Gastroesophageal sphincter (tissue), 3 donors: ENCODE results near the gene EVI2B.

Experiments used
- POLR2A ChIP-seq, 2 donors: fragments of 450-650 bp; IDR thresholded peaks; one replicate each; pipeline ENCODE4 v1.6.1; 2017; ENCODE audit warnings: antibody characterized with exemption in 2 of 2, mild to moderate bottlenecking in 2 of 2, moderate library complexity in 1 of 2
- TF ChIP-seq, protein P1 (sequence below), 4 experiments: fragments of 200-600 bp in 2 of 4; fragments of 450-650 bp in 2 of 4; sonication (generic) in 1 of 4; IDR thresholded peaks; one replicate each; pipeline ENCODE4 v1.5.1; 2017 to 2019; ENCODE audit warnings: antibody characterized with exemption in 4 of 4, mild to moderate bottlenecking in 2 of 4, moderate library complexity in 2 of 4

DNA sequence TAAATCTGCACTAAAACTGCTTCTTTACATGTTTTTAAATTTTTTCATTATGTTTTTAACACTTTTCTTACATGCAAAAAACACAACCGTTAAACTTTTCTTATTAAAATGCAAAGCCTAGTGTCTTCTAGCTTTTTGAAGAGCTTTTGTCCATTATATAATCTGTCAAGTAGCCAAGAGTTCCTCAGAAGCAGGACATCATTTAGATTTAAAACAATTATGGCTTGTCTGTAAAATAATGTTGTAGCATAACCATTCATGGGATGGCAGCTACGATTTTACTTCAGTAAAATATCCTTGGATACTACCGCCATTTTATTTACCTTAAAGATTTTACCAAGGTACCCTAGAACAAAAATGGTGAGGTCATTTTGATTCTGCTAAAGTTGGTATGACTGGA is 19.6 kb downstream of the EVI2B start:
- TF ChIP-seq, protein P1, sequence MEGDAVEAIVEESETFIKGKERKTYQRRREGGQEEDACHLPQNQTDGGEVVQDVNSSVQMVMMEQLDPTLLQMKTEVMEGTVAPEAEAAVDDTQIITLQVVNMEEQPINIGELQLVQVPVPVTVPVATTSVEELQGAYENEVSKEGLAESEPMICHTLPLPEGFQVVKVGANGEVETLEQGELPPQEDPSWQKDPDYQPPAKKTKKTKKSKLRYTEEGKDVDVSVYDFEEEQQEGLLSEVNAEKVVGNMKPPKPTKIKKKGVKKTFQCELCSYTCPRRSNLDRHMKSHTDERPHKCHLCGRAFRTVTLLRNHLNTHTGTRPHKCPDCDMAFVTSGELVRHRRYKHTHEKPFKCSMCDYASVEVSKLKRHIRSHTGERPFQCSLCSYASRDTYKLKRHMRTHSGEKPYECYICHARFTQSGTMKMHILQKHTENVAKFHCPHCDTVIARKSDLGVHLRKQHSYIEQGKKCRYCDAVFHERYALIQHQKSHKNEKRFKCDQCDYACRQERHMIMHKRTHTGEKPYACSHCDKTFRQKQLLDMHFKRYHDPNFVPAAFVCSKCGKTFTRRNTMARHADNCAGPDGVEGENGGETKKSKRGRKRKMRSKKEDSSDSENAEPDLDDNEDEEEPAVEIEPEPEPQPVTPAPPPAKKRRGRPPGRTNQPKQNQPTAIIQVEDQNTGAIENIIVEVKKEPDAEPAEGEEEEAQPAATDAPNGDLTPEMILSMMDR (IDR thresholded peaks at IDR 0.05): no peak
- TF ChIP-seq POLR2A (IDR thresholded peaks at IDR 0.05): no peak
